ENCODE data around the gene CTSD. TPM values are rescaled to one million over a fixed set of nuclear protein-coding genes. Genes with fewer than 3 reads are reported as not detected.

Gene CTSD
- polyA plus RNA-seq, 4 donors = 218 to 295 (median 242) TPM

DNA sequence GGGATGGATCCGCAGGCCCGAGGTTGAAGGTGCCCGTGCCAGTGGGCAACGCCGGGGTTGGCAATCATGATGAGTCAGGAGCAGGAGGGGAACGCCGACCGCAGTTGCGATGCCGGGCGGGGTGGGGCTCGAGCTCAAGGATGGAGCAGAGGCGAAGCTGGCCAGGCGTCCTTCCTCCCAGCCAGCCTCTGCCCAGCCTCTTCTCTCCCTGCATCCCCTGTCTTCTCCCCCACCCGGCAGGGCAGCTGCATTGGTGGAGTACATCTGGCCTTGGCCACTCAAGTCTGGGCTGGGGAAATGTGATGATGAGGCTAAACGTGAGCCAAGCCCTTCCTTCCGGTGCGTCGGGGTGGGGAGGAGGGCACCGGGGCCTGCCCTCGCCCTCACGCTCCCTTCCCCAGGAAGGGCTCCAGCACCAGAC lies 17.2 kb downstream of the CTSD start:
- DNase-seq (ENCODE audit: low read depth in 4 of 4, low spot score in 2 of 4) = no peak

DNA sequence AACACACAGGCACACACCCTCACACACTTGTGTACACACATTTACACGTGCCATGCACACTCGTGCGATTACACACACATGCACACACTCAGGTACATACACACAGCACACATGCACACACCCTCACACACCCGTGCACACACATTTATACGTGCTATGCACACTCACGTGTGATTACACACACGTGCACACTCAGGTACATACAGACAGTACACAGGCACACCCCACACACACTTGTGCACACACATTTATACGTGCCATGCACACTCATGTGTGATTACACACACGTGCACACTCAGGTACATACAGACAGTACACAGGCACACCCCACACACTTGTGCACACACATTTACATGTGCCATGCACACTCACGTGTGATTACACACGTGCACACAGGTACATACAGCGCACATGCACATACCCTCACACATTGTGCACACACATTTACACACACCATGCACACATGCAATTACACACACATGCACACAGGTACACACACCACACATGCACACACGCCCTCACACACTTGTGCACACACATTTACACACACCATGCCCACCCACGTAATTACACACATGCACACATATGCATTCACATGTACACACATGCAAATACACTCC lies 17.9 kb downstream of the CTSD start:
- DNase-seq (ENCODE audit: low read depth in 4 of 4, low spot score in 2 of 4) = no peak

DNA sequence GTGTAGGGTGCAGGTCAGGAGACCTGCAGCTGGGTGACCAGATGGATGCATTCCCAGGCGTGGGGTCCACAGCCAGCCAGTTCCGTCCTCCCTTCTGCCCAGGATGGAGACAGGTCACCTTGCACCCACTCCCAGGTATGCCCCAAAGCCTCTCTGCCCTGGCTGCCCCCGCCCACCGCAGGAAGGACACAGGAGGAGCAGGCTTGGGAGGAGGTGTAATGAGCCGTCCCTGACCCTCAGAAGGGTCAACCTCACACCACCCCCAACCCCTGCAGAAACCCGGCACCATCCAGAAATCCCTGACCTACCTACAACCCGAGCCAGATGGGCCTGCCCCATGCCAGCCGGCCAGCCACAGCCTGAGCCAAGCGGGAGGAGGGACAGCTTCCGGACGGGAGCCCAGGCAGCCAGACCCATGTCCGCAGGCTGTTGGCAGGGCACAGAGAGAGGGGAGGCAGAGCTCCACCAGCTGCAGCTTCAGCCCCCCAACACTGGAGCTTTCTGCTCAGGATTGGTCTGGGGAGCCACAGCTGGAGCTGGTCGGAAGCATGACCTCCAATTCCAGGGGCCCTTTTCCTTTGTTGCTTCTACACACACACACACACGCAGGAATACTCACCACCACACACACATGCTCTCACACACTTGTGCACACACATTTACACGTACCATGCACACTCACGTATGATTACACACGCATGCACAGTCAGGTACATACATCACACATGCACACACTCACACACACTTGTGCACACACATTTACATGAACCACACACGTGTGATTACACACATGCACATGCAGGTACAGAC lies 18.6 kb downstream of the CTSD start:
- no peak for DNase-seq (ENCODE audit: low read depth in 4 of 4, low spot score in 2 of 4)

DNA sequence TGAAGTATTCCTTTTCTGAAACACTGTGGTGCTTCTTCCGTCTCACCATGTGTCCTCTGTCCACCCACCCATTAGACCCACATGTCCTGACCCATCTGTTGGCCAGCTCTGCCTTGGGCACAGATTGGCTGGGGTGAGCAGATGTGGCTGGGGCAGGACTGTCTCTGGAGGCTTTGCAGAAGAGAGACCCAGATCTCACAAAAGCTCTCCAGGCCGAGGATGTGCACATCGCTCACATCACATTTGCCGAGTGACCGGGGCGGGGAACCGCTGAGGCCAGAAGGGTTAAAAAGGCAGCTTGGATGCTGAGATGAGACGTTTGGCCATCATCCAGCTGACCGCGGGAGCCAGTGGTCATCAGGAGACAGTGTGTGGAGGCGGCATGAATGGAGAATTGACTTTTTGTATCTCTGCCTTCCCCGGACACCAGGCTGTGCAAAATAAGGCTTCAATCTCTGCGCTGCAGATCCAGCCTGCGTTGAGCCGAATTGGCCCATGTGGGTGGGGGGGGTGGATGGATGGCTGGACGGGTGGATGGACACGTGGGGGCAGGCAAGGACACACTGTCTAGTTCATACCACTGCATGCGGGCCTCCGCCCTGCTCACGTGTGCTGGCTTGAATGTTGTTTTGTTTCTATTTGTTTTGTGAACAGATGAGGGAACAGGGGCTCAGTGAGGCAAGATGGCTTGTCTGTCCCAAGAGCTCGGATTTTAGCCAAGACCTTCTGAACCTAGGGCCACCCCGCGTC lies 19.4 kb downstream of the CTSD start:
- DNase-seq (ENCODE audit: low read depth in 4 of 4, low spot score in 2 of 4) = no peak

DNA sequence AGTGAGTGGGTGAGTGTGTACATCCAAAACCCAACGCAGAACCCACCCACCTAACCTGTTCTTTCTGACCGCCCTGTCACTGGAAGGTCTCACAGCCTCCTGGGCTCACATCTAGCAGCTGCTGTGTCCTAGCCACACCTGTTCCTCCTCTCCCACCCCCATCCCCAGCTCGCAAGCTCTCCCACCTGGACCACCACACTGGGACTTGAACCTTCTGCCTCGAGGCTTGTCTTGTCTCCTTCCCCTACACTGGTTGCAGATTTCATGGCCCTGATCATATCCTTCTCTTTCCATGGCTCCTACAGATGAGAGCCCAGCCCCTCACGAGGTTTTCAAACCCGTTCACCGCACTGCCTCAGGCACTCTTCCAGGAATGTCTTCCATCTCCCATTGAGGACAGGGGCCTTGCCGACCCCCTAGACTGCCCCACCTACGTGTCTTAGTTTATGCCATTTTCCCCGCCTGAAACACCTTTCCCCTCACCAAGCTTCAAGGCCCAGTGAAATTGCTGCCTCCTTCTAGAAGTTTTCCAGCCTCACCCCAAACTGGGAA lies 20.1 kb downstream of the CTSD start:
- DNase-seq (ENCODE audit: low read depth in 4 of 4, low spot score in 2 of 4) = no peak

DNA sequence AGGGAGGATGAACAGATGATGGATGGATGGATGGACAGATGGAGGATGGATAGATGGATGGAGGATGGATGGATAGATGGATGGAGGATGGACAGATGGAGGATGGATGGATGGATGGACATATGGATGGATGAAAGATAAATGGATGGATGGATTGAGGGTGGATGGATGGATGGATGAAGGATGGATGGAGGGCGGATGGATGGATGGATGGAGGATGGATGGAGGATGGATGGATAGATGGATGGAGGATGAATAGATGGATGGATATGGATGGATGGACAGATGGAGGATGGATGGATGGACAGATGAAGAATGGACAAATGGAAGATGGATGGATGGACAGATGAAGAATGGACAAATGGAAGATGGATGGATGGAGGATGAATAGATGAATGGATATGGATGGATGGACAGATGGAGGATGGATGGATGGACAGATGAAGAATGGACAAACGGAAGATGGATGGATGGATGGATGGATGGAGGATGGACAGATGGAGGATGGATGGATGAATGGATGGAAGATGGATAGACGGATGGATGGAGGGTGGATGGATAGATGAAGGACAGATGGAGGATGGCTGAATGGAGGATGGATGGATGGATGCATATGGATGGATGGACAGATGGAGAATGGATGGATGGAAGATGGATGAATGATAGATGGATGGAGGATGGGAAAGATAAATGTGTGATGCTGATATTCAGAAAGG lies 20.7 kb downstream of the CTSD start:
- no peak for DNase-seq (ENCODE audit: low read depth in 4 of 4, low spot score in 2 of 4)

DNA sequence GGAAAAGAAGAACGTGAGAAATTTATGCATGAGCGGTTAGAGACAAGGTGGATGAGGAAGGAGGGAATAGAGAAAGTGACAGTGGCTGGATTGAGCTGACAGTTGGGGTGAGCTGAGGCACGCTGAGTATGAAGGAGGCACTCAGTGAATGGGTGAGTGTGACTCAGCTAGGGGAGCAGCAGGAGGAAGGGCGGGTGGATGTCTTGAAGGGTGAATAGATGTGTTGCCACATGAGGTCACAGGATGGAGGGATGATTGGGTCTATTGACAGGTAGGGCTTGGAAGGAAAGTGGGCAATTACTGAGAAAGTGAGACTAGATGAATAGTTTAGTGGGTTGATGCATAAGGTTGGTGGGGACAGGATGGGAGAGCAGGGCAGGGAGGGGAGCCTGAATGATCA lies 21.4 kb downstream of the CTSD start:
- DNase-seq (ENCODE audit: low read depth in 4 of 4, low spot score in 2 of 4) = no peak

DNA sequence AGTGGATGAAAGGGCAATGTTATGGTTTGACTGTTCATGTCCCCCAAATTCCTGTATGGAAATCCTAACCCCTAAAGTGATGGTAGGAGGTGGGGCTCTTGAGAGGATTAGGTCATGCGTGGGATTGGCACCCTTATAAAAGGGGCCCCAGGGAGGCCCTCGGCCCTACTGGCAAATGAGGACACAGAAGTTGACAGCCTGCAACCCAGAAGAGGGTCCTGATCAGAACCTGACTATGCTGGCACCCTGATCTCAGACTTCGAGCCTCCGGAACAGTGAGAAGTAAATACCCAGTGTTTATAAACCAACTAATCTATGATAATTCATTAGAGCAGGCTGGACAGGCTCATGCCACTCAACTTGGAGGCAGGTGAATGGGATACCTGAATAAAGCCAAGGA lies 22.0 kb downstream of the CTSD start:
- no peak for DNase-seq (ENCODE audit: low read depth in 4 of 4, low spot score in 2 of 4)

DNA sequence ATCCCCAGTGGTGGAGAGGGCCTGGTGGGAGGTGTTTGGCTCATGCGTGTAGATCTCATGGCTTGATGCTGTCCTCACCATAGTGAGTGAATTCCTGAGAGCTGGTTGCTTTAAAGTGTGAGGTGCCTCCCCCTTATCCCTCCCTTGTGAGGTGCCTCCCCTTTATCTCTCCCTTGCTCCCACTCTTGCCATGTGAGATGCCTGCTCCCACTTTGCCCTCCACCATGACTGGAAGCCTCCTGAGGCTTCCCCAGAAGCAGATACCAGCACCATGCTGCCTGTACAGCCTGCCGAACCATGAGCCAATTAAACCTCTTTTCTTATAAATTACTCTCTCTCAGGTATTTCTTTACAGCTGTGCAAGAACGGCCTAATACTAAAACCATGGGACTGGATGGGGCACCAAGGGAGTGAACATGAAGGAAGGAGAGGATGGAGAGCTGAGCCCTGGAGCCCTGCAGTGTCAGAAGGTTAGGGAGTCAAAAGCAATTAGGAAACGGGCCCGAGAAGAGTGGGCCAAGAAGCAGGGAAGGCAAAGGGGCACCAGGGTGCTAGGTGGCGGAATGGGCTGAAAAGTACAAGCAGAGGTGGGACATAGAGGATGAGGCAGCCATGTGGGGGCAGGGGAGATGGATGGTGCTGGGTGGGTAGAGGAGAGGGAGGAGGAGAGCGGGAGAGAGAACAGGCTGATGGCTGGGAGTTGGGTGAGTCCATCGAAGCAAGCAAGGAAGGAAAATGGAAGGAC lies 22.8 kb downstream of the CTSD start:
- DNase-seq (ENCODE audit: low read depth in 4 of 4, low spot score in 2 of 4) = no peak

DNA sequence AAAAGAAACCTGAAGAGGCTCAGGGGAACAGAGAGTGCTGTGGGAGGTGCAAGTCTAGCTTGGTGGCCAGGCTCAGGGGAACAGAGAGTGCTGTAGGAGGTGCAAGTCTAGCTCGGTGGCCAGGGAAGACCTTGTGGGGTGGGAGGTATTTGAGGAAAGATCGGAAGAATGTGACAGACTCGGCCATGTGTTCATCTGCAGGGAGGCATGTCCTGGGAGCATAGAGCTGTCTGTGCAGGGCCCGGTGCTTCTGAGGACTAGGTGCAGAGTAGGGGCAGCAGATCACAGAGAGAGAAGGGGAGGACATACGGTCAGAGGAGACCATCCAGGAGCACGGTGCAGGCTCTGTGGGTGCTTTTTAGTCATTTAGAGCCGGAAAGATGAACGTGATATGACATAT lies 24.2 kb downstream of the CTSD start:
- no peak for DNase-seq (ENCODE audit: low read depth in 4 of 4, low spot score in 2 of 4)

DNA sequence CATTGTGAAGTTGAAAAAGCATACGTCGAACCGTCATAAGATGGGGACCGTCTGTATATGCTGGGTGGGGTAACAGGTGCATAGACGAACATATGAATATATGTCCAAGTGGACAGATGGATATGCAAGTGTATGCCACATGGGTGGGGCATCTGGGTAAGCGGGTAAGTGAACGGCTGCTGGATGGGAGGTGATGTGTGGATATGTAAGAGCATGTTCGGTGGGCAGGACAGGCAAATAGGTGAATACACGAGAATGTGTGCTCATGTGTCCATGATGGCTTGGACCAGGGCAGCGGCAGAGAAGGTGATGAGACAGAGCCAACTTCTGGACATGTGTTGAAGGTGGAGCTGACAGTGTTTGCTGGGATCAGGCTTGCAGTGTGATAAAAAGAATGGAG lies 25.3 kb downstream of the CTSD start:
- no peak for DNase-seq (ENCODE audit: low read depth in 4 of 4, low spot score in 2 of 4)

DNA sequence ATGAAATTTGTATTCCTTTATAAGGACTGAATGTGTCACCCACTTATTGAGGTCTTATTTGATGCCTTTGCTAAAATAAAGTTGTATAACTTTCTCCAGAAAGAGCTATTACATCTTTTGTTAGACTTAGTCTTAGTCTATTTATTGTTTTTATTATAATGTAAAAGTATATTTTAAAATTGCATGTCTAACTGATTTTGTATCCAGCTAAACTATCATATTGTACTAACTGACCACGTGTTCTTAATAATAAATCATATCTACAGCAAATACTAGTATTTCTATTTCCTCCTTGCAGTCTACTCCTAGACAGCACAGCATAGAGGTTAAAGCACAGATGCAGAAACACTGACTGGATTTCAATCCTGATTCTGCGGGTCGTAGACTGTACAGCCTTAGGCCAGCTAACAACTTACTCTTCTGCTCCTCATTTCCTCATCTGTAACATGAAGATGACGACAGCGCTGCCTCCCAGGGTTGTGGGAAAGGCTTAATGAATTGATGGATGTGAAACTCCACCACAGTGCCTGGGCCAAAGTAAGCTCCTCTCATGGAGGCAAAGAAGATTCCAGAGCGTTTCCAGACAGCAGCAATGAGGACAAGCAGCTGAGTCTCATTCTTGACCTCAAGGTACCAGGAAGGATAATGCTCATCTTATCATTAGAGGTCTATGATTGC lies 26.5 kb downstream of the CTSD start:
- DNase-seq (ENCODE audit: low read depth in 4 of 4, low spot score in 2 of 4) = no peak

DNA sequence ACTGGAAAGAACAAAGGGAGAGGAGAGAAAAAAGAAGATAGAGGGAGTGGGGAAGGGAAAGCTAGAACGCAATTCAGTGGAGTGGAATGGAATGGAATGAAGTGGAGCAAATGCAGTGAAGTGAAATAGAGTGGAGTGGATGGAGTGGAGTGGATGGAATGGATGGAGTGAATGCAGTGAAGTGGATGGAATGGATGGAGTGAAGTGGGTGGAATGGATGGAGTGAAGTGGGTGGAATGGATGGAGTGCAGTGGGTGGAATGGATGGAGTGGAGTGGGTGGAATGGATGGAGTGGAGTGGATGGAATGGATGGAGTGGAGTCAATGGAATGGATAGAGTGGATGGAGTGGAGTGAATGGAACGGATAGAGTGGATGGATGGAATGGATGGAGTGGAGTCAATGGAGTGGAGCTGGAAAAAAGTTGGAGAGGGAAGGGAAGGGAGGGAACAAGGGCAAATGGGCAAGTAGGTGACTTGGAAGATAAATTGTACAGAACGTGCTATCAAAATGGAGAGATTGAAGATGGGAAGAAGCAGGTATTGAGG lies 27.2 kb downstream of the CTSD start:
- DNase-seq (ENCODE audit: low read depth in 4 of 4, low spot score in 2 of 4) = no peak

DNA sequence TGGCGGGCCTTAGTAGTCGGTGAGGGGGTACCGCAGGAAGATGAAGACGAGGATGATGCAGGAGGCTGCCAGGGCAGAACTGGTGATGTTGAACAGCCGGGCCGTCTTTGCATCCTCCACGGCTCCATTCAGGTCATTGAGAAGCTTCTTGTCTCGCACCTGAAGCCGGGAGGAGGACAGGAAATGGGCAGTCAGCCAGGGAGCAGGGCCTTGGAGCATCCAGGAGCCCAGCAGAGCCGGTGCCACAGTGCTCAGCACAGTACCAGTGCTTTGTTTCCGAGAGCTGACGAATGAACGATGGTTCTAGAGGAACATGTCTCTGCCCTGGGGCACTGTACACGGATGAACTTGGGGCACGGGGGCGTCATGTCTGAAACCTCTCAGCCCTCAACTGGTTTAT lies 28.5 kb downstream of the CTSD start:
- no peak for DNase-seq (ENCODE audit: low read depth in 4 of 4, low spot score in 2 of 4)

DNA sequence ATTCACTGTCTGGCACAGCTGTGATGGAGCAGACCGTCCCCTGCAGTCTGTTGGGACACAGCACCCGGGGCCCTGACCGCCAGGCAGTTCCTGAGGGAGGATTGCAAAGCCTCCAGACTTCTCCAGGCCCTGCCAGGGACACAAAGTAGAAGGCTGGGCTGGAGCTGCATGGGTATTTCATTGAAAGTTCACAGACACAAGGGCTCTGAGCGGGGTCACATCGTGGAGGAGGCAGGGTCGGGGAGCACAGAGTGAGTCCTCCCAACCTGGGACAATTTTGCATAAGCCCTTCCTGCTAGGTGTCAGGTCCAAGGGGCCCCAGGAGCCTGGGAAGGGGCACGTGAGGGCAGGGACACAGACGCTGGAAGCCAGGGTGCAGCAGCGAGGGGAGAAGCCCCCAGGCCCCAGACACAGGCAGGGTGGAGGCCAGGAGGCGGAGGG lies 29.1 kb downstream of the CTSD start:
- no peak for DNase-seq (ENCODE audit: low read depth in 4 of 4, low spot score in 2 of 4)

DNA sequence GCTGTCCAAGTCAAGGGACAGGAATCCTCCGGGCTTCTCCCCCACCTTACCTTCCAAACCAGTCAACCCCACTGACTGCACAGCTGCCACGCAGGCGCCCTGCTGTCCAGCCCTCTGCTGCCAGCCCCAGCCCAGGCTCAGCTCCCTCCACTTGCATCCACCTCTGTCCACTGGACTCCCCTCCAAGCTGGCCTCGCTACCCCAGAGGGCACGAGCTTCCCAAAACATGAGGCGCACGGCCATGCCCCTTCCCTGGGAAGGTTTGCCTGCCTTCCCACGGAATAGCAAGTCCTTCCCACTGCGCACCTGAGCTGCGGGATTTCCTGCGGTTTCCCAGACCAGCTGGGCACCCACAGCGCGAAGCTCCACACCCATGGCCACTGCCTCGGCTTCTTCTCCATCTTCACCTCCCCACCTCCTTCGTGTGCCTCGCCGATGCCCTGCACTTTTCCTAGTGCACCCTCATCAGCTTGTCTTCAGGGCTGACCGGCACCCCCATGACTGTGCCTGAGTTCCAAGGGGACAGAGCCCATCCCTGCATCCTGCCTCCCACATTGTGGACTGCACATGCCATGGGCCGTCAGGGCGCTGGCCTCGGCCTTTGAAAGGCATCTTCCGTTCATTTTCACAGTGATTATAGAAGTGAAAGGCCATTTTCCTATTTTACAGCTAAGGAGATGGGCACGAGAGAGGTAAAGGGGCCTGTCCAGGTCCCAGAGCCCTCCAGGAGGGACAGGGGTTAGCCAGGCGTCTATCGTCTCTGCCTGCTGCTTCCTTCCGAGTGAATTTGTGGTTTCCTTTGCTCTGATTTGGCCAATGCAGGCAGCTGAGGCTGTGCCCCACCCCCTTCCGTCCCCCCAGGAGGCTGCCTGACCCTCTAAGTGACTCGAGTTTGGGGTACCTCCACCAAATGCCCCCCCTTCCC lies 29.7 kb downstream of the CTSD start:
- DNase-seq (ENCODE audit: low read depth in 4 of 4, low spot score in 2 of 4) = no peak

DNA sequence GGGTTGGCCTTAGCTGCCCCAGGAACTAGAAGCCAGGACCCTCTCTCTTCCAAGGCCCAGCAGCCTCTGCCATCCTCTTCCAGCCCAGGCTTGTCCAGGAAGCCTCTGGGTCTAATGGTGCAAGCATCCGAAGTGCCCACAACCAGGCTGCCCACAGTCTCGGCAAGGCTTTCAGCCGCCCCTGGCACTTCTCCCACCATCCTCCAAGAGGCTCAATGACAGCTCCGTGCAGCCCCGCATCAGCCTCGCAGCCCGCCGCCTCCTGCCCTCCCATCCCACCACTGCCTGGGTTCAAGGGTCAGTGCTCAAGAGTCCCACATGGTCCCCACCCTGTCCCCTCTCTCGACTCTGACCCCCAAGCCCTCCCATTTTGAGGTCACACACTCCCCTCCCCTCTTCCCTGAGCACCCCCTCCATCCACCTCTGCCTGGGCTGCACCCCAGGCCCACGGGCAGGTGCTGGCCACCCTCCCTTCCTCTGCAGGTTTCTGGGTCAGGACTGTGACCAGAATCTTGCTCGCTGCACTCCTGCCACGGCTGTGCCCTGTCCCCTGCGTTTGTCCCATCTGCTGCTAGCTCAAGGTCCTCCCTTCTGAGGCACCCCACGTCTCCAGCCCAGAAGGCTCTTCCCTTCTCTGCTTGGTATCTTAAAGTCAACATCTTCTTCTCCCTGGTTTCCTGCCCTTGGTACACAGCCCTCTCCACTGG lies 30.6 kb downstream of the CTSD start:
- DNase-seq (ENCODE audit: low read depth in 4 of 4, low spot score in 2 of 4) = no peak

Data from left renal cortex interstitium (tissue), 4 donors.